ENCODE data around the gene RPP14.
A peak's percentile ranks its signal among the peaks of the same experiment; 100 is the strongest.

Gene RPP14

DNA sequence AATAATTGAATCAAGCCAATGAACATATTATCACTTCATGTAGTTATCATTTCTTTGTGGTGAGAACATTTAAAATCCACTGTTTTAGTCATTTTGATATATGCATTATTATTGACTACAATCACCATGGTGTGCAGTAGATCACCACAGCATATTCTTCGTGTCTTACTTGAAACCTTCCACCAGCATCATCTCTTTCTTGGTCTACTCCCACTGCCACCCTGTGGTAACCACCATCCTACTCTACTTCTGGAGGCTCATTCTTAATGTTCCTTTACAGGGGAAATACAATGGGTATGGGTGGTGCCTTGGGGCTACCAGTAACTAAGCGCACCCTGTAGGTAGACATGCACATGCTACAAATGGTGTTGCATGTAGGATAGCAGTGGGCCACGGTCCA, 52.0 kb downstream of the RPP14 start:
- peak in 1 of 5 experiments; percentile 68 for DNase-seq

DNA sequence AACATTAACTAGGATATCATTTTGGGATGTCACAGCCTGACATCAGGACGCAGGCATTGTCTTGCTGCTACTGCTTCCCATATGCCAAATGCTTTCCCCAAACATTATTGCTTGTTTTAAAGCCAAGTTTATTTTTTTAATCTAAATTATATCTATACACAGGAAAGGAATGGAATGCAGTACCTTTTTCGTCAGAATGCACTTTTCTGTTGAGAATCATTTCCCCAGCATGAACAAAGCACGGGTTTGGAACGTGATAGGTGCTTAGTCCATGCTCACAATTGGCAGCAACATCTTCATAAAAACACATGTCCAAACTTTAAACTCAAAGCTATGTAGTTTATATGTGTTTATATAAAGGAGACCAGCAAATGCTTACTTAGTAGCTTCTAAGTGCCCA, 52.8 kb downstream of the RPP14 start:
- DNase-seq: no peak

DNA sequence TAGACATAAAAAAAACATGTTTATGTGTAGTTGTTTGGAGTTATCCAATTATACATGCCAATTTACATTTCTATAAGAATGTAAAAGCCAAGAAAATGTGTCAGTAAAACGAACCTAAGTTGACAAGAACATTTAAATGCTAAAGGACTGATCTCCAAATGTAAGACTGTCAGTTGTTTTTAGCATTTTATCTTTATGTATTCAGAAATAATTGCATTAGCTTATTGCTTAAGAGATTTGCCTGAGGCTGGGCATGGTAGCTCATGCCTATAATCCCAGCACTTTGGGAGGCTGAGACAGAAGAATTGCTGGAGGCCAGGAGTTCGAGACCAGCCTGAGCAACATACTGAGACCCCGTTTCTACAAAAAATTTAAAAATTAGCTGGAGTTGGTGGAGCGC, 53.6 kb downstream of the RPP14 start:
- DNase-seq: no peak

DNA sequence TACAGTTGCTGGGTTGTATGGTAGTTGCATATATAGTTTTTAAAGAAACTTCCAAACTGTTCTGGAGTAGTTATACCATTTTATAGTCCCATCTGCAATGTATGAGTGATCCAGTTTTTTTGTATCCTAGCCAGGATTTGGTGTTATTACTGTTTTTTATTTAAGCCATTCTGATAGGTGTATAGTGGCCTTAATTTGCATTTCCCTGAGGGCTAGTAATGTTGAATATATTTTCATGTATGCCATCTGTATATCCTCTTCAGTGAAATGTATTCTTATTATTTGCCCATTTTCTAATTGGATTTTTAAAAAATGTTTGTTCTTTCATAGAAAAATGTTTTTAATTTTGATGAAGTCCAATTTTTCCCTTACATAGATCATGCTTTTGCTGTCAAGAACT, 55.8 kb downstream of the RPP14 start:
- no peak for DNase-seq

DNA sequence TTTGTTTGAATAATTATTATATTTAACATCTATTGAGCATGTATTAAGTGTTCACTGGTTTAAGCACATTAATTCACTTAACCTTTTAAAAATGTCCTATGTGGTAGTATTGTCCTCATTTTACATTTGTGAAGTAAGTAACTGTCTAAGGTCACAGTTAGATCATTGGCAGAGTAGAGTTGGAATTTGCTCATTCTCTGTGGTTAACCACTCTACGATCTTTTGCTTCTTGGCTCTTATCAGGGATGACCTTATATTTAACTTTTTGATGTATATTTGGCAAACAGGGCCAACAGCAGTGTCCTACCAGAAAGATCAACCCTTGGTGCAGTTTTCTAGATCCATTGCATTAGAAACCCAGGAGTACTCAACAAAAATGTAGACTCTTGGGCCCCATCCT, 60.7 kb downstream of the RPP14 start:
- DNase-seq: no peak

DNA sequence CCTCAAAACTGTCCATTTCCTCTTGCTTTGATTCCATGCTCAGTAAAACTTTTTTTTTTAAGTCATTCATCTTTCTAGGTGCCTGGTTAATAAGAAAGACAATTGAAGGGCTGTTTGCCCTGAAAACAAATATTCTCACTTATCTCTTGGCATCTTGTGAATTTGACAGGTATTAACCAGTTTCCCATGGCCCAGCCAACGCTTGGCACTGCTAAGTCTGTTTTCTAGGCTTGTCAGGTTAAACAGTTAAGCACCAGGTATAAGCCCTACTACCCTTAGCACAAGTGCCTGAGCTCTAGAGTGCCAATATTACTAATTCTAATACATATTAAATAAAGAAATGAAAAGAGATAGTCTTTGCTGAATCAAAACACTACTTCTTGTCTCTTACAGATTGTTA, 63.0 kb downstream of the RPP14 start:
- DNase-seq: no peak

Measured in T-helper 2 cell (primary cell).